T-cell (primary cell): ENCODE results near the gene AP3S1. TPM values are rescaled to one million over a fixed set of nuclear protein-coding genes. Genes with fewer than 3 reads are reported as not detected.
"Not testable (repeated sequence)": the region's sequence is repeated elsewhere in the genome, so short reads cannot be mapped to it uniquely, and the experiment has no call there.

Source experiments
- ATAC-seq, 4 experiments: fragments of 200-7000 bp in 3 of 4; fragments of 150-1000 bp in 1 of 4; cut with Tn5 transposase; replicated peaks in 1 of 4; 1 replicate in 3 of 4; 2 replicates in 1 of 4; pipeline ENCODE4 v1.10.0; 2021; ENCODE audit warnings: moderate library complexity in 3 of 4, mild to moderate bottlenecking in 2 of 4, moderate number of reproducible peaks in 1 of 4
- CTCF ChIA-PET, 2 donors: fragments of 300-600 bp; sonication (Branson Sonifier 250); formaldehyde crosslinking; loops; one replicate each; lab custom pipeline; 2022; ENCODE audit warnings: antibody characterized with exemption in 2 of 2; lab: Charles Lee
- POLR2A ChIA-PET, 2 donors: fragments of 300-600 bp; sonication (Branson Sonifier 250); formaldehyde crosslinking; loops; one replicate each; lab custom pipeline; 2022; ENCODE audit warnings: antibody characterized with exemption in 2 of 2; lab: Charles Lee
- DNase-seq, 35 experiments: peaks; one replicate each; pipeline versions ENCODE4 v3.0.0 to v3.0.0-alpha.2; 2013 to 2023
- H3K27ac ChIP-seq: one replicate; pipeline ENCODE4 v1.5.1; 2013; ENCODE audit warnings: low read length
- H3K27me3 ChIP-seq, 2 experiments: replicated peaks in 1 of 2; 1 replicate in 1 of 2; 2 replicates in 1 of 2; pipeline versions ENCODE4 v1.6.1 to v1.7.0; 2013; ENCODE audit warnings: low read length in 1 of 2, mixed read lengths in 1 of 2; ENCODE audit not compliant: control insufficient read depth in 2 of 2, insufficient read depth in 2 of 2; ENCODE audit errors: extremely low read depth in 1 of 2
- H3K36me3 ChIP-seq, 2 donors: 1 replicate in 1 of 2; 2 replicates in 1 of 2; pipeline versions ENCODE4 v1.6.1 to v1.7.0; 2013; ENCODE audit warnings: low read length in 1 of 2; ENCODE audit not compliant: control insufficient read depth in 2 of 2, insufficient read depth in 1 of 2; ENCODE audit errors: extremely low read depth in 1 of 2
- H3K4me1 ChIP-seq, 2 experiments: 1 replicate in 1 of 2; 2 replicates in 1 of 2; pipeline versions ENCODE4 v1.6.1 to v1.7.0; 2013; ENCODE audit warnings: low read length in 2 of 2, mixed read lengths in 1 of 2; ENCODE audit not compliant: insufficient read depth in 2 of 2, control insufficient read depth in 1 of 2; ENCODE audit errors: extremely low read depth in 1 of 2
- H3K4me3 ChIP-seq, 2 donors: 1 replicate in 1 of 2; 2 replicates in 1 of 2; pipeline versions ENCODE4 v1.5.1 to v1.7.0; 2013; ENCODE audit warnings: mild to moderate bottlenecking in 2 of 2, low read length in 1 of 2, moderate library complexity in 1 of 2; ENCODE audit not compliant: control insufficient read depth in 1 of 2; ENCODE audit errors: extremely low read depth in 1 of 2
- H3K9me3 ChIP-seq: 2 replicates; pipeline ENCODE4 v1.7.0; 2013
- H3K27ac Mint-ChIP-seq, 2 donors: one replicate each; pipeline ENCODE4 v1.8.0; 2020 to 2021; ENCODE audit warnings: mild to moderate bottlenecking in 2 of 2, mixed read lengths in 2 of 2
- H3K27me3 Mint-ChIP-seq, 2 donors: one replicate each; pipeline ENCODE4 v1.8.0; 2021 to 2022; ENCODE audit warnings: mixed read lengths in 2 of 2
- H3K36me3 Mint-ChIP-seq: one replicate; pipeline ENCODE4 v1.8.0; 2021; ENCODE audit warnings: mixed read lengths
- H3K4me1 Mint-ChIP-seq, 3 donors: one replicate each; pipeline ENCODE4 v1.8.0; 2020 to 2022; ENCODE audit warnings: mixed read lengths in 3 of 3, mild to moderate bottlenecking in 1 of 3
- H3K4me3 Mint-ChIP-seq, 3 donors: one replicate each; pipeline ENCODE4 v1.8.0; 2020 to 2022; ENCODE audit warnings: mild to moderate bottlenecking in 3 of 3, mixed read lengths in 3 of 3, moderate library complexity in 3 of 3
- H3K9me3 Mint-ChIP-seq, 3 donors: one replicate each; pipeline ENCODE4 v1.8.0; 2020 to 2022; ENCODE audit warnings: mixed read lengths in 3 of 3
- WGBS: methylation state at CpG from one replicate; pipeline ENCODE4 v1.1.5; 2013; ENCODE audit warnings: missing lambda C conversion rate; ENCODE audit not compliant: insufficient coverage; 5-methylcytosine and 5-hydroxymethylcytosine counted together
- total RNA-seq, 35 experiments: library from RNA in 6 of 35; stranded (reverse) in 6 of 35; fragments of 120-200 nt in 1 of 35; gene quantifications; one replicate each; pipeline versions ENCODE4 v1.2.1 to v1.2.4 and lab custom pipeline; 2013 to 2026

Gene AP3S1
- total RNA-seq, 5 donors from 2014 or later (not counting 1 experiment from before 2014, with no cell fraction given), result 36.4 to 44.2 (median 39.2) TPM

DNA sequence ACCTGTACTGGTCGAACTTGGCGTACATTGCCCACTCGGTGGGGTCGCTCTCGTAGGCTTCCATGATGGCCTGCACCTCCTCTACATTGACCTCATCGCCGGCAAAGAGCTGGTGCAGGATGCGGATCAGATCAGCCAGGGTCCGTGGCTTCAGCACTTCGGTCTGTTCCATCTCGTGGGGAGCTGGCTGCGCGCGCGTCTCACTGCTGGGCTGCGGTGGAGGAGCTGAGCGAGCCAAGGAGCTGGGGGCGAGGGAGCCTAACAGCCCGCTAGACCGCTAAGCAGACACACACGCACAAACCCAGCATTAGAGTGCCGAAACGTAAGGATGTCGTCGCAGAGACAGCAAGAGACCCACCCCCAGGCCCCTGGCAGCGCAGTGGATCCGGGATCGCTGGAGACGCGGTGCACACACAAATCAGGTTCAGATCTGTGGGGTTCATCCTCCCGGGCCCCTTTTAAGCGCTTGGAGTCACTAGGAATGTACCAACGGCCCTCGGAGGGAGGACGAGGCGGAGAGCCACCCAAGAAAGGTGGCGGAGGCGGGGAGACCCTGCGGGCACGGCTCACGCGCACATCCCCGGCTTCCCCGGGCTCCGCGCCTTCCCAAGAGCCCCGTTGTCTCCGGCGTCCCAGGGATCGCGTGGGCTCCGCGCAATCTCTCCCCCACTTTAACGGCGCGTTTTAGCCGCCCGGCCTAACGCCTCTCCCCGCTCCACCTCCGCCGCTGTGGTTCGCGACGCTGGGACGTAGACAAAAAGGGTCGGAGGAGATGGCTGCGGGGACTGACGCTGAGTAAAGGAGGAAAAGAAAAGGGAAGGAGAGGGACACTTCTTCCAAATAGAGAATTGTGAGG is 25.3 kb upstream of the AP3S1 start, which contains the start of gene CDO1:
CDO1 (minus strand) TSS at position 434 of the 856 bp plus-strand sequence; CDS start at position 172, 262 bp downstream.
- Histone ChIP-seq H3K4me3 (peak within 1 kb of the TSS; percentile 8 to 80), H3K36me3 (no peaks in the 10 kb centered on the region), H3K27me3 (peaks cover 23 to 34% of the 10 kb centered on the region in 2 experiments), H3K9me3 (no peaks in the 10 kb centered on the region), H3K4me1 (peaks cover 0 to 15% of the 10 kb centered on the region in 2 experiments), H3K27ac (no peak within 1 kb of the TSS)
- CTCF ChIA-PET, result no interaction called here
- peaks cover 17 to 20% (median 18%) of the 10 kb centered on the region in 3 donors for H3K4me1 Mint-ChIP-seq
- peaks cover 68 to 72% of the 10 kb centered on the region in 2 donors for H3K27me3 Mint-ChIP-seq
- no peak within 1 kb of the TSS for H3K27ac Mint-ChIP-seq
- no peaks in the 10 kb centered on the region for H3K36me3 Mint-ChIP-seq
- 4% methylated on average over 59 of the region's 69 CpGs for WGBS
- POLR2A ChIA-PET, result interaction anchor here (0.5 to 0.7 kb wide), 2 partner anchors 56 to 226 kb away, joined by 7 to 10 read pairs; no protein-coding TSS in a partner anchor
- peak within 1 kb of the TSS; percentile 60 to 72 (median 68) for H3K4me3 Mint-ChIP-seq
- H3K9me3 Mint-ChIP-seq, result no peaks in the 10 kb centered on the region
- ATAC-seq, result peak; percentile 34 to 54 (median 45)
- peak in 6 of 35 experiments; percentile 4 to 22 (median 12) for DNase-seq

- Mint-ChIP-seq H3K27me3 (peaks cover 69 to 70% of the 10 kb centered on the region in 2 donors), H3K36me3 (no peaks in the 10 kb centered on the region), H3K27ac (no peak overlapping the region), H3K4me1 (peaks cover 17 to 20% (median 18%) of the 10 kb centered on the region in 3 donors), H3K9me3 (no peaks in the 10 kb centered on the region), H3K4me3 (peak overlapping the region in 1 of 3 donors; percentile 72)
- H3K27me3 ChIP-seq, result peaks cover 22 to 34% of the 10 kb centered on the region in 2 experiments
- POLR2A ChIA-PET, result no interaction called here
- WGBS, result 80% methylated on average over 3 of the region's 7 CpGs
- no peaks in the 10 kb centered on the region for H3K36me3 ChIP-seq
- DNase-seq, result no peak
- CTCF ChIA-PET, result no interaction called here
- H3K4me1 ChIP-seq, result peaks cover 0 to 15% of the 10 kb centered on the region in 2 experiments
- no peak overlapping the region for H3K4me3 ChIP-seq
- no peak overlapping the region for H3K27ac ChIP-seq
- no peaks in the 10 kb centered on the region for H3K9me3 ChIP-seq
- no peak for ATAC-seq
Measured at GRCh38 chr5:115817386-115817785, 24.3 kb upstream of the AP3S1 start.

DNA sequence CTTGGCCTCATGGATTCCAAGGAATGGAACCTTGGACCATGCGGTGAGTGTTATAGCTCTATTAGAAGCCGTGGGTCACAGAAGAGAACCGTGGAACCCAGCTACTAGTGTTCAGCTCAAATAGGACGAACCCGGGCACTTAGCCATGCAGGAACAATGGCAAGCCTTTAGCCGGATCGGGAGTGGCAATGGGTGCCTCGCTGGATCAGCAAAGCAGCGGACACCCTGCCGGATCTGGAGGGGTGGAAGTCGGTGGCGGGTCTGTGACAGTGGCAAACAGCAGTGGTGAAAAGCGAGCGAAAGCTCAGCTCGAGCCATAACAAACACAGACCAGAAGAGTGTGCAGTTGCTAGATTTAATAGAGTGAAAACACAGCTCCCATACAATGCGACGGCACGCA is 22.9 kb upstream of the AP3S1 start:
- POLR2A ChIA-PET, result no interaction called here
- no peaks in the 10 kb centered on the region for H3K36me3 ChIP-seq
- no peaks in the 10 kb centered on the region for H3K36me3 Mint-ChIP-seq
- peaks cover 17 to 20% (median 18%) of the 10 kb centered on the region in 3 donors for H3K4me1 Mint-ChIP-seq
- H3K9me3 Mint-ChIP-seq, result peaks cover 0 to 4% (median 3%) of the 10 kb centered on the region in 3 donors
- whole genome bisulfite sequencing, result 93% methylated on average over 12 of the region's 18 CpGs
- H3K4me1 ChIP-seq, result peaks cover 0 to 15% of the 10 kb centered on the region in 2 experiments
- no peak overlapping the region for H3K4me3 ChIP-seq
- no peak overlapping the region for H3K4me3 Mint-ChIP-seq
- CTCF ChIA-PET, result no interaction called here
- H3K9me3 ChIP-seq, result no peaks in the 10 kb centered on the region
- no peak for DNase-seq
- H3K27ac Mint-ChIP-seq, result no peak overlapping the region
- H3K27me3 Mint-ChIP-seq, result peaks cover 59 to 61% of the 10 kb centered on the region in 2 donors
- ATAC-seq, result no peak
- H3K27me3 ChIP-seq, result peaks cover 22 to 34% of the 10 kb centered on the region in 2 experiments
- H3K27ac ChIP-seq, result no peak overlapping the region

DNA sequence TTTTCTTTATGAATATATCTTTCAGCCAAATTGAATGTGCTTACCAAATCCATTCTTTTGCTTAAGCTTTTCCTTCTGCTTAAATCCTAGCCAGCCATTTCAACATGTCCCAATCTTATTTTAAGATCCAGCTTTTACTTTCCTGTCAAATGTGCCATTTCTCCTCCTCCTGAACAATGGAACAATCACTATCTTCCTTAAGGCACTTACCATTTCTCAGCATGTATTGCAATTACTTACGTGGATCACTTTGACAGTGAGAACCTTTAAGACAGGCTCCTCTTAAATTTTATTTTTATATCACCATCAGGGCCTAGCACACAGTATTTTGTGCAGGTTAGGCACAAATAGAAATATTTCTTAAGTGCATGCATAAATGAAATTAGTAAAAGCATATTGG is 20.9 kb upstream of the AP3S1 start:
- H3K27me3 ChIP-seq, result peaks cover 10 to 18% of the 10 kb centered on the region in 2 experiments
- no peak overlapping the region for H3K4me3 Mint-ChIP-seq
- H3K4me3 ChIP-seq, result no peak overlapping the region
- peaks cover 8 to 10% (median 8%) of the 10 kb centered on the region in 3 donors for H3K4me1 Mint-ChIP-seq
- ATAC-seq (no peak), DNase-seq (no peak)
- ChIA-PET CTCF (no interaction called here), POLR2A (no interaction called here)
- H3K27me3 Mint-ChIP-seq, result peaks cover 40 to 42% of the 10 kb centered on the region in 2 donors
- H3K27ac Mint-ChIP-seq, result no peak overlapping the region
- WGBS, result no CpG with 5 or more reads among the region's 1 CpG
- peaks cover 0 to 10% of the 10 kb centered on the region in 2 experiments for H3K4me1 ChIP-seq
- no peaks in the 10 kb centered on the region for H3K9me3 ChIP-seq
- no peak overlapping the region for H3K27ac ChIP-seq
- H3K9me3 Mint-ChIP-seq, result peaks cover 6 to 16% (median 7%) of the 10 kb centered on the region in 3 donors
- H3K36me3 Mint-ChIP-seq, result no peaks in the 10 kb centered on the region
- H3K36me3 ChIP-seq, result no peaks in the 10 kb centered on the region

GRCh38 chr5:115824983-115825382 is 16.8 kb upstream of the AP3S1 start:
- H3K27me3 ChIP-seq, DNase-seq, H3K4me1 ChIP-seq, H3K4me1 Mint-ChIP-seq, POLR2A ChIA-PET, H3K9me3 ChIP-seq, H3K27ac ChIP-seq, H3K4me3 Mint-ChIP-seq, H3K4me3 ChIP-seq, ATAC-seq, H3K27ac Mint-ChIP-seq: not testable (repeated sequence)
- Mint-ChIP-seq H3K27me3 (peaks cover 13 to 20% of the 10 kb centered on the region in 2 donors), H3K9me3 (peaks cover 14 to 16% (median 15%) of the 10 kb centered on the region in 3 donors), H3K36me3 (peaks cover 25% of the 10 kb centered on the region)
- CTCF ChIA-PET, result interaction anchor here in 1 of 2 donors (0.7 kb wide), 1 partner anchor 41 kb away, joined by 3 read pairs; no protein-coding TSS in a partner anchor
- no CpG with 5 or more reads among the region's 1 CpG for WGBS
- H3K36me3 ChIP-seq, result peaks cover 0 to 18% of the 10 kb centered on the region in 2 donors

GRCh38 chr5:115825948-115826347 is 15.8 kb upstream of the AP3S1 start:
- Mint-ChIP-seq H3K4me1 (peaks cover 0 to 2% (median under 1%) of the 10 kb centered on the region in 3 donors), H3K36me3 (peaks cover 25% of the 10 kb centered on the region), H3K4me3 (no peak overlapping the region), H3K27ac (no peak overlapping the region), H3K27me3 (peaks cover 5 to 11% of the 10 kb centered on the region in 2 donors), H3K9me3 (peaks cover 14 to 16% (median 15%) of the 10 kb centered on the region in 3 donors)
- Histone ChIP-seq H3K4me3 (no peak overlapping the region), H3K27me3 (peaks cover 0 to 2% of the 10 kb centered on the region in 2 experiments), H3K27ac (no peak overlapping the region), H3K36me3 (peaks cover 0 to 26% of the 10 kb centered on the region in 2 donors), H3K9me3 (no peaks in the 10 kb centered on the region), H3K4me1 (no peaks in the 10 kb centered on the region)
- ATAC-seq (no peak), DNase-seq (no peak)
- POLR2A ChIA-PET, result interaction anchor here in 1 of 2 donors (0.6 kb wide), 1 partner anchor 213 kb away, joined by 3 read pairs; no protein-coding TSS in a partner anchor
- 100% methylated on average over 1 of the region's 4 CpGs for WGBS
- CTCF ChIA-PET, result interaction anchor here in 1 of 2 donors (0.5 kb wide), 1 partner anchor 275 kb away, joined by 3 read pairs; no protein-coding TSS in a partner anchor
